HG03565 (cell line): ENCODE measurements around the gene NLRC5.
"Not testable (repeated sequence)": the region's sequence is repeated elsewhere in the genome, so short reads cannot be mapped to it uniquely, and the experiment has no call there.

Experiments
- ATAC-seq: cut with Tn5 transposase; IDR thresholded peaks from one replicate; pipeline ENCODE4 v1.9.1; 2021; ENCODE audit warnings: mild to moderate bottlenecking, moderate library complexity; ENCODE audit not compliant: unreplicated experiment

The NLRC5 gene

DNA sequence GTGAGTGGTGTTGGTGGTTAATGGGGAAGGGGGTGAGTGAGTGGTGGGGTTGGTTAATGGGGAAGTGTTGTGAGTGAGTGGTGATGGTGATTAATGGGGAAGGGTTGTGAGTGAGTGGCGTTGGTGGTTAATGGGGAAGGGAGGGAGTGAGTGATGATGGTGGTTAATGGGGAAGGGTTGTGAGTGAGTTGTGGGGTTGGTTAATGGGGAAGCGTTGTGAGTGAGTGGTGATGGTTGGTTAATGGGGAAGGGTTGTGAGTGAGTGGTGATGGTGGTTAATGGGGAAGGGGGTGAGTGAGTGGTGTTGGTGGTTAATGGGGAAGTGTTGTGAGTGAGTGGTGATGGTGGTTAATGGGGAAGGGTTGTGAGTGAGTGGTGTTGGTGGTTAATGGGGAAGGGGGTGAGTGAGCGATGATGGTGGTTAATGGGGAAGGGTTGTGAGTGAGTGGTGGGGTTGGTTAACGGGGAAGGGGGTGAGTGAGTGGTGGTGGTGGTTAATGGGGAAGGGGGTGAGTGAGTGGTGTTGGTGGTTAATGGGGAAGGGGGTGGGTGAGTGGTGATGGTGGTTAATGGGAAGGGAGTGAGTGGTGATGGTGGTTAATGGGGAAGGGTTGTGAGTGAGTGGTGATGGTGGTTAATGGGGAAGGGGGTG, 81.8 kb downstream of the NLRC5 start:
- ATAC-seq = not testable (repeated sequence)

GRCh38 chr16:57071831-57072582, 82.7 kb downstream of the NLRC5 start:
- ATAC-seq = no peak

DNA sequence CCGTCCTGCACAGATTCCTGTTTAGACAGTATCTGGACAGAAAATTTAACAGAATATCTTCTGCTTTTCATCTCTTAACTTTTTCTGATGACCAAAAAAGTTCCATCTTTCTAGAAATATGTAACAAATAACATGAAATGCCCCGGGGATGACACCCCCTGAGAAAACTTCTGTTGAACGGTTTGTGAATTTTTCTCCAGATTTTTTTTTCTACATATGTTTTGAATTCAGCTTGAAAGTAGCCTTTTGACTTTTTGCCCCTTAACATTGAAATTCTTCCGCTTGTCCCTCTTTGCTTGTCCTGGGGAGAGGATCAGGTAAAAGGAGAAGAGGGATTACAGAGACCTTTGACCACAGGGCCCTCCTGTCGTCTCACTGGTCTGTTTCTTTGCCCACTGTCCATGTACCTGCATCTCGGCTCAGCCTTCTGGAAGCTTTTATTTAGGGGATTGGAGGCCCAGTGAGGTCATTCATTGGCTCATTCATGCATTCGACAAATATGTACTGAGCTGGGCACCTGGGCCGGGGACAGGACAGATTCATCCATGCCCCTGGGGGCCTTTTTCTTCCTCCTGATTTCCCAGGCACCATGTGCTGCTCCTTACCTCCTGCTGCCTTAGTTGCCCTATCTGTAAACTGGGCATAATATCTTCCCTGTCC, 83.4 kb downstream of the NLRC5 start:
- ATAC-seq = no peak

DNA sequence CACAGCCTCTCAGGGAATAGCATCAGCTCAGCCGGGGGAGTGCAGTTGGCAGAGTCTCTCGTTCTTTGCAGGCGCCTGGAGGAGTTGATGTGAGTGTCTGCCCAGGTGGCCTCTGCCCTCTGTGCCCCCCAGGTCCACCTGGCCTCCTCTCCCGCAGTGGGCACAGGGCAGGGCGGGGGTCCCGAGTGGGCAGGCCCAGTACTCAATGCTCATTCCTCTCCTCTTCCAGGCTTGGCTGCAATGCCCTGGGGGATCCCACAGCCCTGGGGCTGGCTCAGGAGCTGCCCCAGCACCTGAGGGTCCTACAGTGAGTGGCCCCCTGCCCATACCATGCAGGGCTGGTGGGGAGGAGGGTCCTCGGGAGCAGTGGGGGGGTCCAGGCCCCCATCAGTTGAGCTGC, 88.4 kb downstream of the NLRC5 start:
- ATAC-seq = no peak

DNA sequence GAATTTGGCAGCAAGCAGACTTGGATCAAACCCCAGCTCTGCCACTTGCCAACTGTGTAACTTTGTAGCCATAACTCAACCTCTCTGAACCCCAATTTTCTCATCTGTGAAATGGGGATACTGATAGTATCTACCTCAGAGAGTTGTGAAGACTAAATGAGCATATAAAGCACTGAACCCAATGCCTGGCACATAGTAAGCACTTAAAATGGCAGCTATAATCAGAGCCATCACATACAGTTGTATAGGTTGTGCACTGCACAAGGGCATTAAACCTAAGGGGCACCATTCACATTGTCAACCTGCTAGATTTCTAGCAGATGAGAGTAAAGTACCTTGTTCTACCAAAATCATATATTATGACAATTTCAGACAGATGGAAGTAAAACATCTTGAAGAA, 92.4 kb downstream of the NLRC5 start:
- no peak for ATAC-seq

GRCh38 chr16:57082664-57083063, 93.3 kb downstream of the NLRC5 start:
- no peak for ATAC-seq

- no peak for ATAC-seq
Measured at GRCh38 chr16:57083485-57084126, 94.2 kb downstream of the NLRC5 start.

DNA sequence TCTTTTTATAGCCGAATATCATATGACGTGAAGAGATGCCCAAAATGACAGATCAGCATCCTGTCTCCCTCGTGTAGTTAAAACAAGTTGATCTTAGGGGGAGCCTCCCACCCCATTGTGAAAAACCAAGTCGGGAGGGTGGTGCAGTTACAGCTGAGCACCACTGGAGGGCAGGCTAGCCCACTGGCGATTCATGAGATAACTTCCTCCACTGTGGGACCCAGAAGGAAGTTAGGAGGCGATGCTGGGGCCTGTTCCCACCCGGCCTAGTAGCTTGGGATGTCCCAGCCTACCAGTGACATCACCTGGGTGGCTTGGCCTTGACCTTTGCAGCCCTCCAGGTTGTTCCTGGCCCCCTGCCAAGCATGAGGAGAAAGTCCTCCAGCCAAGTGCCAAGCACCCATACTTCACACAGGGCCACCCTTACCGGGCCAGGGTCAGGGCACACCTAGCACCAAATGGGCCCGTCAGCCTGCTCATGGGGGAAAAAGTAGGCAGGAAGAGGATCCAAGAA, 95.0 kb downstream of the NLRC5 start:
- peak; percentile 56 for ATAC-seq

GRCh38 chr16:57084996-57085395, 95.6 kb downstream of the NLRC5 start:
- no peak for ATAC-seq

- no peak for ATAC-seq
Measured at GRCh38 chr16:57087003-57087402, 97.6 kb downstream of the NLRC5 start.

- ATAC-seq = no peak
Measured at GRCh38 chr16:57089406-57089805, 100.0 kb downstream of the NLRC5 start.

DNA sequence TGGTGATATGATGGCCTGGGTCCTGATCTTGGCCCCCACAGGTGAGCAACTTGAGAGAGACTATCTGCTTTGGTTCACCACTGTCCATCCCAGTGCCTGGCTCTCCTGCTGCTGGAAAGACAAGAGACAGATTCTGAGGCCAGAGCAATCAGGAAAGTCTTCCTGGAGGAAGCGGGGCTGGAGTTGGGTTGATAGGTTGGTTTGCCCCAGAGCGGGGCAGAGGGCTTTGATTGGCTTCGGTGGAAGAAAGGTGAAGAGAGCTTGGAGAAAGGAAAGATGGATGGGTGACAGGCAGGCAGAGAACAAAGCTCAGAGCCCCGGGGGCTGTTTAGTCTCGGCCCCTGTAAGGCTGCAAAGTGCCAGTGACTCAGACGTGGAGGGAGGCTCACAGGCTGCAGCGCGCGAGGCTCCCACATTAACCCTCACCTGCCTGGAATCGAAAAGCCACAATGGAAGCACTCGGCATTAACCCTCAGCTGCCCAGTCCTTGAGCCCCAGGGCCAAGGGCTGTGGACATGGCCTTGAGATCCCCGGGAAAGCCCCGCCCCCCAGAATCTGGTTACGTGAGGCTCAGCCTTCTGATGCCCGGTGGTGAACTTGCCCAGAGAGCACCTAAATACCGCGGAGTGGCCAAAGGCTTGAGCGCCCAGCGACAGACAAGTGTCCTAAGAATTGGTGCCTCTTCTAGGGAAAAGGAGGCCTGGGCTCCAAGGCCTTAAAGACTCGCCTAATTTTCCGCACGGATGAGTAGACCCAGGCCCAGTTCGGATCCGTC, 102.0 kb downstream of the NLRC5 start:
- no peak for ATAC-seq

DNA sequence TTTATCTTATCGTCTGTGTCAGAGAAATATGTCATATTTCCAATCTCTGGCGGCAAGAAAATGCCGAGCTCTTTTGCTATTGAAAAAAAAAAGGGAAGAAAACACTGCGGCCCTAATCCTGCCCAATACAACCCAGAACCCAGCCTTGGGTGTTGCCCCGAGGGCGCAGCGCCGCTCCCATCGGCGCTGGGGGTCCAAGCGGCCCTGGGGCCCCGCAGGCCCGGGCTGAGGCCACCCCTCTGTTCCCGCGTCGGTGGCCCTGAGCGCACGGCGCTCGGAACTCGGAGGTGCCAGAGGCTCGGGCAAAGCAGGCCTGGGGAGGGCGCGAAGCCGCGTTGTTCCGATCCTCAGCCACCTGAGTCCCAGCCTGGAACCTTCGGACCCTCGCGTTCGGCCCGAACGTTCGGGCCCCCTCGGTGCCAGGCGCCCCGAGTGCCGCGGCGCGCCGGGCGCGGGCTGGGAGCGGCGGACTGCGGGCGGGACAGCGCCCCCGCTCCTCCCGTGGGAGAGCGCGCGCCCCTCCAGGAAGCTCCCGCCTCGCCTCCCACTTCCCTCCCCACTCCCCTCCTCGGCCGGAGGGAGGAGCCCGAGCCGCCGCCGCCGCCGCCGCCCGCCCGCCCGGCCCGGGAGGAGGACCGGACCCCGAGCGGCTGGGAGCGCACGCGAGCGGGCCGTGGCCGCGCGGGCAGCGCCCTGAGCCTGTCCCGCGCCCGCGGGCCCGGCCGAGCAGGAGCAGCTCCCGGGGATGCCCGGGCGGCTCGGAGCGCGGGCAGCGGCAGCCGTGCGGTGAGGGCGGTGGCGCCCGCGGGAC, 102.8 kb downstream of the NLRC5 start, which contains the start of gene CPNE2:
CPNE2 (plus strand) TSS at position 609 of the 811 bp plus-strand sequence. CDS start 18,160 bp downstream, outside the sequence.
- ATAC-seq = peak; percentile 31

DNA sequence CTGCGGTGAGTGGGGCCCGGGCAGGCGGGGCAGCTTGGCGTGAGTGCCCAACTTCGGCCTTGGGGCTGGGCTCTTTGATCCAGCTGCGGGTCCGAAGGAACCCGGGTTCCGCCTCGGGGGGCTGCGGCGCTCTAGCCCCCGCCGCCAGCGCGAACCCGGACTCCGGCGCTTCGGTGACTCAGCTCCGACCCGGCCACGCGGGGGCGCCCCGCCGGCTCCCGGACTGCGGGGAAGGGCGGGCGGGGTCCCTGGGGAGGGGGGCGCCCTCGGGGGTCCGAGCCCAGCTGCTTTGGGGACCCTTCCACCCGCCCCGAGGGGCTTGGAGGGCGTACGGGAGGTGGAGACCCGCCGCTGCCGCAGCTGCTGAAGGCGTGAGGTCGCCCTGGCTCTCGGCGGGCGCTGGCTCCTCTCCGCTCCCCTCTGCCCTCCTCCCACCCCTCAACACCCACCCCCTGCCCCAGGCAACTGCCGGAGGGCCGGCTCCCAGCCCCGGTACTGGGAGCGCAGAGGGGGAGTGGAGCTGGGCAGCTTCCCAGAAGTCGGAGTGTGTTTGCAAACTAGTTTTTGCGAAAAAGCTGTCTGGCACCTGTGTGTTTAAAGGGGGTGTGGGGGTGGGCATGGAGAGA, 103.5 kb downstream of the NLRC5 start:
- peak; percentile 35 for ATAC-seq

- ATAC-seq = no peak
Measured at GRCh38 chr16:57093666-57094564, 104.6 kb downstream of the NLRC5 start.

GRCh38 chr16:57094911-57095310, 105.6 kb downstream of the NLRC5 start:
- no peak for ATAC-seq

DNA sequence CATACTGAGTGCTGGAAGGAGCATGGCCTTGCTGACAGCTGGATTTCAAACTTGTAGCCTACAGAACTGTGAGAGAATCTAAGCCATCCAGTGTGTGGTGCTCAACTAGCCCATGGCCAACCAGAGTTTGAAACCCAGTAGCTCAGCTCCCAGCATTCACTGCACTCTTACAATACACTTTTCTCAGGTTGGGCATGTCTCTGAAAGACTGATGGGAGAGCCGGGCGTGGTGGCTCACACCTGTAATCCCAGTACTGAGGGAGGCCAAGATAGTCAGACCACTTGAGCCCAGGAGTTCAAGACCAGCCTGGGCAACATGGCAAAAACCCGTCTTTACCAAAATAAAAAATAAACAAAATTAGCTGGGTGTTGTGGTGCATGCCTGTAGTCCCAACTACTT, 106.8 kb downstream of the NLRC5 start:
- no peak for ATAC-seq

DNA sequence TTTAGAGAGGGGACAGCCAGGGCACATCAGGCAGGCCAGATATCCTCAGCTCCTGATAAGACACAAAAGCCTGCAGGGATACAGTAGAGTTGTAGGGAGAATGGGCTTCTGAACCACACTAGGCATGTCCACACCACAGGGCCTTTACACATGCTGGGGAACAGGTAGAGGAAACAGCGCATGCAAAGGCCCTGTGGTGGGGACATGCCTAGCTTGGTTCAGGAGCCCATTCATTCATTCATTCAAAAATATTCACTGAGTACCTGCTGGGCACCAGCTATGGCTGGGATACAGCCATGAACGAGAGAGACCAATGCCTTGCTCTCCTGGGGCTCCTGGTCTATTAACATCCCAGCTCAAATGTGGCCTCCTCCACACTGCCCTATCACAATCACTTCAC, 107.4 kb downstream of the NLRC5 start:
- no peak for ATAC-seq
